ENCODE measurements around the gene KCTD2.
"Not testable (repeated sequence)": the region's sequence is repeated elsewhere in the genome, so short reads cannot be mapped to it uniquely, and the experiment has no call there.

The KCTD2 gene

DNA sequence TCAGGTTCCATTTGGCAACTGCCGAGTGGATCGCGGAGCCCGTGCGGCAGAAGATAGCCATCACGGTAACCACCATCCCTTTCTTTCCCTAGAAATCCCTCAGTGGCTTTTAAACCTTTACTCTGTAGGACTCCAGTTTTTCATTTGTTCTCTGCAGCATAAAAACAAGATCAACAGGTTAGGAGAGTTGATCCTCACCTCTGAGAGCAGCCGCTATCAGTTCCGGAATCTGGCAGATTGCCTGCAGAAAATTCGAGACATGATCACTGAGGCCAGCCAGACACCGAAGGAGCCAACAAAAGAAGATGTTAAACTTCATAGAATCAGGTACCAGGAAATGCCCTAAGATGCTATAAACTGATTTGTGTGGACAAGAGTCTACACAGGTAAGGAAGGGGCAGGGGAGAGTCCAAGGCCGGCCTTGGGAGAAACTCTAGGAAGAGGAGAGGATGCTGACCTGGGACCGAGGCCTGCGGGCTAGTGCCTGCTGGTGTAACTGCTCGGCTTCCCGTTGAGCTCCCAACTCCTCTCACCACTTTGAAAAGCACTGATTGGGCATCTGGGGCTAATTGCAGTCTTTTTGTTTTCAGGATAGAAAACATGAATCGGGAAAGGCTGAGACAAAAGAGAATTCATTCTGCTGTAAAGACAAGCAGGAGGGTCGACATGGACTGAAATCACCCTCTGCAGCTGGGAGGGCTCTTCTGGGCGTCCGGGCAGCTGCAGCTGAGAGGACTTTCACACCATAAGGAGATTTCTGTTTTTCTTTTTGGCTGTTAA lies 26.5 kb upstream of the KCTD2 start:
- no peak for DNase-seq

DNA sequence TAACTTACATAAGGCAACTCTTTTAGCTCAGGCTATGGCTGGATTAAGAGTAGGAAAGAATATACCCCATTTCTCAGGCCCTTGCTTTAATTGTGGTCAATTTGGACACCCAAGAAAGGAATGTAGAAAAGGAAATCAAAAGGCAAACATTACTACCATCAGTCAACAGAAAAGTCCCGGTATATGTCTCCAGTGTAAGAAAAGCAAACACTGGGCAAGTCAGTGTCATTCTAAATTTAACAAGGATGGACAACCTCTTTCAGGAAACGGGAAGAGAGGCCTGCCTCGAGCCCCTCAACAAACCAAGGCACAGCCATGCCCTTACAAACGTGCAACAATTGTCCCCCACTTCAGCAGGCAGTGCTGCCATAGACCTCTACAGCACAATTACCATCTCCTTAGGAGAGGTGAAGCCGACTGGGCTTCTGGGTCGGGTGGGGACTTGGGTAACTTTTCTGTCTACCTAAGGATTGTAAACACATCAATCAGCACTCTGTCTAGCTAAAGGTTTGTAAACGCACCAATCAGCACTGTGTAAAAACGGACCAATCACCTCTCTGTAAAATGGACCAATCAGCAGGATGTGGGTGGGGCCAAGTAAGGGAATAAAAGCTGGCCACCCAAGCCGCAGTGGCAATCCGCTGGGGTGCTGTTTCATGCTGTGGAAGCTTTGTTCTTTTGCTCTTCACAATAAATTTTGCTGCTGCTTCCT lies 22.2 kb upstream of the KCTD2 start:
- DNase-seq: no peak

DNA sequence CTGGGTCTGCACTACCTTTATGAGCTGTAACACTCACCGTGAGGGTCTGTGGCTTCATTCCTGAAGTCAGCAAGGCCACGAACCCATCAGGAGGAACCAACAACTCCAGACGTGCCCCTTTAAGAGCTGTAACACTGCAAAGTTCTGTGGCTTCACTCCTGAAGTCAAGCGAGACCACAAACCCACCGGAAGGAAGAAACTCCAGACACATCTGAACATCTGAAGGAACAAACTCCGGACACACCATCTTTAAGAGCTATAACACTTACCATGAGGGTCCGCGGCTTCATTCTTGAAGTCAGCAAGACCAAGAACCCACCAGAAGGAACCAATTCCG lies 21.7 kb upstream of the KCTD2 start:
- not testable (repeated sequence) for DNase-seq

DNA sequence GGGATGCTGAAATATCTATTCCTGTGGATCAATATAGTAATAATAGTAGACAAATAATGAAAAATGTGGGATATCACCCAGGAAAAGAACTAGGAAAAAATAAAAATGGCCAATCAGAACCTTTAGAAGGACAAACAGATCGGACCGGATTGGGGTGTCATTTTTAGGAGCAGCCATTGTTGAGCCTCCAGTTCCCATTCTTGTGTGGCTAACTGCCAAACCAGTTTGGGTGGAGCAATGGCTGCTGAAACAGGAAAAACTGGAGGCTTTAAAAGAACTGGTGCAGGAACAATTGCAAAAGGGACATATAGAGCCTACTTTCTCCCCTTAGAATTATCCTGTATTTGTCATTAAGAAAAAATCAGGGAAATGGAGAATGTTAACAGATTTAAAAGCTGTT lies 20.4 kb upstream of the KCTD2 start:
- not testable (repeated sequence) for DNase-seq

DNA sequence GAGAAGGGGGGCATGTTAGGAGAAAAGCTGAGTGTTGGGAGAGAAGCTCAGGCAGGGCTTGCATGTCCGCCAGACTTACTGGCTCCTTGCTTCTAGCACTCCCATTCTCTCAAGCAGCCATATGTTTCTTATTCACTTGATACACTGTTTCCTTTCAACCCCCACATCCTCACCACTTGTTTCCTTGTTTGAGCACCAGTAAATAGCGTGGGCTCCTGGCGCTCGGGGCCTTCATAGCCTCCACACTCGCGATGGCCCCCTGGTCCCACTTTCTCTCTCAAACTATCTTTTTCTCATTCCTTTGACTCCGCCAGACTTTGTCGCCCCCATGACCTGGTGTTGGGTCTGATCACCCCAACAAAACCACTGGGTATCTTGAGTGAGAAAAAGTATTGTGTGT lies 16.9 kb upstream of the KCTD2 start:
- DNase-seq: no peak

DNA sequence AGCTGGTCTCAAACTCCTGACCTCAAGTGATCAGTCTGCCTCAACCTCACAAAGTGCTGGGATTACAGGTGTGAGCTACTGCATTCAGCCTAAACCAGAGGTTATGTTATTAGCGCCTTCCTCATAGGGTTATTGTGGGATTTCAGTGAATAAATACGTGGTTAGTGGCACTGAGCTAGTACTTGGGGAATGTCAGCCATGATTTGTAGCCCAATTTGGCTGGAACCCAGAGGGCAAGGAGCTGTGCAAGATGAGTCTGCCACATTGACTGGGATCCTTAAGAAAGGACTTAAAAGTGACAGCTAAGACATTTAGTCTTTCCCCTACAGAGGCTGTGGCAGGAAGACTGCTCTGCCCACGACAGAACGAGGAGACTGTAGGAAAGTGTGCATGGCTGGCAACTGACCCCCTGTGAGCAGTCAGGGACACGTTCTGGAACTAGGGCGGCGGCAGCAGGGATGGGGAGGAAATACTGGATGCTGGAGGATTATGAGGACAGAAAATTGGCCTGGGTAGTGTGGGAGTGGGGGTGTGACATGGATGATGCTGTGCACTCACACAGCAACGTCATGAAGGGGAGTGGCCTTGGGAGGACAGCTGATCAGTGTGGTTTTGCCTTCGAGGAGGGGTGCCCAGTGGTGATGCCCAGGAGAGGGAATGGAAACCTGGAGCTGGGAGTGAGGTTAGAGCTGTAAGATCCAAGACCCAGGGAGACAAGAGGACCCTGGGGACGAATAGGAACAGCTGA lies 14.9 kb upstream of the KCTD2 start:
- no peak for DNase-seq

DNA sequence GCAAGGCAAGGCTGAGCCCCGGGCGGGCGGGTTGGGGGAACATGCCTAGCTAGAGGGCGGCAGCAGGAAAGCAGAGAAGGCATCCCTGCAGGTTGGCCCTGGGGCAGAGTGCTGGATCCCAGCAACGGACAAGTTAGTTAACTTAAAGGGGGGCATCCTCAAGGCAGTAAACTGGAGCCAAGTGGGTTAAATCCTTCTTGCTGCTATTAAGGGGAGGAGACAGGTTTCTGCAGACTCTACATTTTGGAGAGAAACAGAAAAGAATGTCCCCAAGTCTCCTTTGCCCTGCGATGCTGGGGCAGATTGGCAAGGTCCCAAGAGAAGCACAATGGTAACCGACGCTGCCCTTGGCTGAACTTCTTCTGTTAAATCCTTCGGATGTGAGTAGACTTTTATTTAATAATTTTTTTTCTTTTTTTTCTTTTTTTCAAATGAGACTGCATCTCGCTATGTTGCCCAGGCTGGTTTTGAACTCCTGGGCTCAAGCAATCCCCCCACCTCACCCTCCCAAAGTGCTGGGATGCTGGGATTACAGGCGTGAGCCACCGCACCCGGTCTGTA lies 14.2 kb upstream of the KCTD2 start:
- no peak for DNase-seq

DNA sequence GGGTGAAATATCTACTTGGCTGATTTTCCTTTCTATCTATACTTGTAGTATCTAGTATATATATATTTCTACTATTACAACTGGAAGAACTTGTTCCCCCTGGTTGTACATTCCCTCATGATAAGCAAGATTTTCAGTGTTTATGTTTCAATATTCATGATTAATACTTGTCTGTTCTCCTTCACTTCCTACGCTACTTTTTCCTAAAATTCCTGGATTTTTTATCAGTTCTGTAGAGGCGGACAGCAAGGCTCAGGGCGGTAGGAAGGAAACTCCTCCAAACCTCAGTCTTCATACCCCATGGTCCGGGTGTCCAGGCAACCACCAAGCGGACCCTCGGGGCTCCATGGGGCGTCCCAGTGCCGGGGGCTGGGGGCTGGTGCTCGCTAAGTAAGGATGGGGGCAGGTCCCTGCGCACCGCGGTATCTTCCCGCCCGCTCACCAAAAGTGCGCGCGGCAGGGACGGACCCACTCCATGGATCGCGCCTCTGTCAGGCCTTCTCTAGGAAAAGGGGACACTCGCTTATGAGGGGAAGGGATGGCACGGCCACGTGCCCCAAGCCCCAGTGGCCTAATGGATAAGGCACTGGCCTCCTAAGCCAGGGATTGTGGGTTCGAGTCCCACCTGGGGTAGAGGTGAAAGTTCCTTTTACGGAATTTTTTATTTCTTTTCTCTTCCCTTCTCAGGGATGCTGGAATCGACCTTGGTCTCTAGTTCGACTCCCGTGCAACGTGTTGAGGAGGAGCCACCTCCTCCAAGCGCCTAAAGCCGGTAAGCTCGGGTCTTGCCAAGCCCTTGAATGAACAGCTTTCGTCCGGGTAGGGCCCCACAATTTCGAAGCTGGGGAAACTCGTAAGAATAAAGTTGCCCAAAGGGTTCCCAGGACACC lies 13.4 kb upstream of the KCTD2 start:
- DNase-seq: peak; percentile 51

DNA sequence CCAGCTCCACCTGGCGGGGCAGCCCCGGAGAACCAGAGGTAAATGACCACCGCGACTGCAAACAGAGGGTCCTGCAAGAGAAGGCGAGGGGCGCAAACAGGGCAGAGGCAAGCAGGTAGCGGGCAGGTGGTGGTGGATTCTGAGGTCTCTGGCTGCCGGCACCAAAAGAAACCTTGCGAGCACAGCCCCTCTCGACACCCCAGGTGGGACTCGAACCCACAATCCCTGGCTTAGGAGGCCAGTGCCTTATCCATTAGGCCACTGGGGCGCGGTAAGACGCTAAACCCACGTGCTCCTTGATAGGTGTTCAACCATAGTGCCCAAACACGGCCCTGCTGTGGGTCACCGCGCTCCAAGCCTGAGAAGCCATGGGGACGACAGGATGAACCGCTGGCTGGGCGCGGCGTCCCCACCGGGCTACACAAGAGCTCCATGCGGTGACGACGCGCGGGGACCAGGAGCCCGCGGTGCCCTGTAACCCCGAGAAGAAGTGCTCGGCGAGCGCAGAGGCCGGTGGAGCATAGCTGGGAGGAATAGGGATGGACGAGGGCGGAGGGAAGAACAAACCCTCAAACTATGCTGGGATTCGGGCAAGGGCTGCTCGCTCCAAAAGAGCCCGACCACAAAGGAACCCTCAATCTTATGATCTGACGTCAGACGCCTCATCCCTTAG lies 12.7 kb upstream of the KCTD2 start:
- DNase-seq: no peak

DNA sequence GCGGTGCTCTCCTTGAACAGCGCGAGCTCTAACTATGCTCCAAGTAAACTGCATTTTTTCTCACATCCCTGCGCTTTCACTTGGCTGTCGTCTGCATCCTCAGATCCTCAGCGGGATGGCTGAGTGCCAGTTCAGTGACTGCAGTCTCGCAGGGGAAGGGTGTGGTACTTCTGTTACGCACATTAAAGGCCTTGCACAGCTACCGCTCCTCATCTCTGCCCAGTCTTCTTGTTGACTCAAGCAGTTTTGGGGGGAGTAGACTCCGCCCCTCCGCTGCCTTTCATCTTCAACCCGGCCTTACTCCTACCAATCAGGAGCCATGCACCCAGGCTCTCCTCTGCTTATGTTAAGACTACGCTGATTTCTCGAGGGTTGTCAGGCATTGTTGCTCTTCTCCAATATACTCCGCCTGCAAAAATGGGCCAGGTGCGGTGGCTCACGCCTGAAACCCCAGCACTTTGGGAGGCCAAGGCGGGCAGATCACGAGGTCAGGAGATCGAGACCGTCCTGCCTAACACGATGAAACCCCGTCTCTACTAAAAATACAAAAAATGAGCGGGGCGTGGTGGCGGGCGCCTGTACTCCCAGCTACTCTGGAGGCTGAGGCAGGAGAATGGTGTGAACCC lies 10.3 kb upstream of the KCTD2 start:
- no peak for DNase-seq

DNA sequence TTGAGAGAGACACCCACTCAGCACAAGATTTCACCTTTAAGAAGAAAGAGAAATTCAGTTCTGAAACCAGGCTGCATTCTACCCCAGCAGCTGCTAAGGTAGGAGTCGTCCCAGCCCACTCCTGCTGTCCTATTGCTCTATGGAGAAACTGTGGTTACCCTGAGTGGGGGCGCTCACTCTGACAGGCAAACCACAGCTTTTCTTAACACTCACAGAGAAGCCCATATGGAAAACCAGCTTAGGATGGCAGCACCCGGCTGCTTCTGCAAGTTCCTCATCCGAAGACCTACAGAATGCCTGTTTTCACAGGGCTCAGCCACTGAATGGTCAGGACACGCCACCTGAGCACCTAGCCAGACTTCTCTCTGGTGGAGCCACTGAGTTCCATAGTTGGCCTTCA lies 7.8 kb upstream of the KCTD2 start:
- DNase-seq: no peak

DNA sequence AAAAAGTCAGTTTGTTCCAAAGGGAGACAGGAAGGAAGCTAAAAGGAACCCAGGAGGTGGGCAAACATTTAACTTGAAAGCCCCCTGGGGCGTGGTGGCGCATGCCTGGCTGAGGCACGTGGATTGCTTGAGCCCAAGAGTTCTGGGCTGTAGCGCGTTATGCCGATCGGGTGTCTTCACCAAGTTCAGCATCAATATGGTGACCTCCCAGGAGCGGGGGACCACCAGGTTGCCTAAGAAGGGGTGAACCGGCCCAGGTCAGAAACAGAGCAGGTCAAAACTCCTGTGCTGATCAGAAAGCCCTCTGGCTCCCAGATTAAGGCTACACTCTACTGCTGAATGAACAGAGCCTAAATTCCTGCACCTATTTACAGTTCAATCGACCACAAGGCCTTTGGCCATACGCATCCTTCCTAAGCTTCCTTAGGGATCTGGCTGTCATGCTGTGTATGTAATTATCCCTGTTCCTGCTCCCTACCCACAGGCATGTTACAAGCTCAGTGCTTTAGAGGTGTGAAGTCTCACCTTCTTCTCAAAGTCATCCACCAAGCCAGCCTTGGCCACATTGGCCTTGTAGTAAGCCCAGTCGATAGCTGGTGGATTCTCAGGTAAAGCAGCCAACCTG lies 5.3 kb upstream of the KCTD2 start:
- DNase-seq: no peak

DNA sequence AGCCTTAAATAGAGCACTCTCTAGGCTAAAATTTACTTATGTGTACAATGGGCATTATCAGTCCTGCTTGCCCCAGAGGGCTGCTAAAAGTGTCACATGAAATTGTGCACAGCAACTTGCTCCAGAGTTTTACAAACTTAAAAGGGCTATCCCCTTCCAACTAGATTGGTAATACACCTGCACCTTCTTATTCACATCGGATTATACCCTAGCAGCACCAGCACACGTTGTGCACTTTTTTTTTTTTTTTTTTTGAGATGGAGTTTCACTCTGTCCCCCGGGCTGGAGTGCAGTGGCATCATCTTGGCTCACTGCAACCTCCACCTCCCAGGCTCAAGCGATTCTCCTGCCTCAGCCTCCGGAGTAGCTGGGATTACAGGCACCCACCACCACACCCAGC lies 3.2 kb upstream of the KCTD2 start:
- DNase-seq: not testable (repeated sequence)

DNA sequence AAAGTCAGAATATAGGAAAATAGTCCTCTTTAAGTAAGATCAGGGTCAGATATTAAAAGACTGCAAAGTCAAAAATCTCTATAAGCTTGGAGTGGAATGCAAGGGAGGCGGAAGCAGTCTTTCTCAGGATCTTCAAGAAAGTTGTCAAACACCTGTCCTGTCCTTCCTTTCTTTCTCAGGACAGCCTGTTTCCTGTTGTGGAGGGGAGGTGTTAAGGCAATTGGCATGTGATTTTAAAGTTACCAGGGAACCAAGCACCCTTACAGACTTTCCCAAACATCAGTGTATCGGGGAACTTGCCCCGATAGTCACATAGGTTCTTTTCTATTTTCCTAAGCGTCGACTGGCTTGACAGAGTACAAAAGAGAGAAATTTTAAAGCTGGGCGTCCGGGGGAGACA lies 2.3 kb upstream of the KCTD2 start:
- no peak for DNase-seq

DNA sequence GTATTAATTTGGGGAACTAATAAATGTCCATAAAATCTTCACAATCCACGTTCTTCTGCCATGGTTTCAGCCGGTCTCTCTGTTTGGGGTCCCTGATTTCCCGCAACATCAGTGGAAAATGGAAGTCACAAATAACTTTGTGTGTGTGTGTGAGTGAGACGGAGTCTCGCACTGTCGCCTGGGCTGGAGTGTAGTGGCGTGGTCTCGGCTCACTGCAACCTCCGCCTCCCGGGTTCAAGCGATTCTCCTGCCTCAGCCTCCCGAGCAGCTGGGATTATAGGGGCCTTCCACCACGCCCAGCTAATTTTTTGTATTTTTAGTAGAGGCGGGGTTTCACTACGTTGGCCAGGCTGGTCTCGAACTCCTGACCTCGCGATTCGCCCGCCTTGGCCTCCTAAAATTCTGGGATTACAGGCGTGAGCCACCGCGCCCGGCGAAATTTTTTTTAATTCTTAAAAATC lies 1.0 kb upstream of the KCTD2 start:
- DNase-seq: not testable (repeated sequence)

DNA sequence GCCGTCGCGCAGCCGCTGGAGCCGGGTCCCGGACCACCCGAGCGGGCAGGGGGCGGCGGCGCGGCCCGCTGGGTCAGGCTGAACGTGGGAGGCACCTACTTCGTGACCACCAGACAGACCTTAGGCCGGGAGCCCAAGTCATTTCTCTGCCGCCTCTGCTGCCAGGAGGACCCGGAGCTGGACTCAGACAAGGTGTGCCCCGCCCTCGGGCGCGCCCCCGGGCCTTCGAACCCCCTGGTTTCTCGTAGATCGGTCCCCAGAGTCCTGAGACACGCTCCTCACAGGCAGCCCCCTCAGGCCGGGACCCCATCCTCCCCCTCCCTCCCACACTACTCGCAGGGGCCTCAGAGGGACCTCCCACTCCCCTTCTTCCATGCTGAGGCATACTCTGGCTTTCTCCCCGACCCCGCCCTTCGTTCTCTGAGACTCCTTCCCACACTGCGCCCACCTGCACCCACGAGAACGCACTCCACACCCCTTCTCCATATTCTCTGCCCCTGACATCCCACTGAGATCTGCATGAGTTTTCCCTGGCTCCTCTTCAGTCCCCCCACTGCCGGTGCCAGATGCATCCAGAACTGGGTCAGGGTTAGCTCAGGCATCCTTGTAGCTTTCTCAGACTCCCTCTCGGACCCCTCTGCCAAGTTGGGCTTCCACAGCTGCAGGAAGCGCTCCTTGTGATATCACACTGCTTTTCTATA lies 523 bp downstream of the KCTD2 start:
- DNase-seq: no peak

DNA sequence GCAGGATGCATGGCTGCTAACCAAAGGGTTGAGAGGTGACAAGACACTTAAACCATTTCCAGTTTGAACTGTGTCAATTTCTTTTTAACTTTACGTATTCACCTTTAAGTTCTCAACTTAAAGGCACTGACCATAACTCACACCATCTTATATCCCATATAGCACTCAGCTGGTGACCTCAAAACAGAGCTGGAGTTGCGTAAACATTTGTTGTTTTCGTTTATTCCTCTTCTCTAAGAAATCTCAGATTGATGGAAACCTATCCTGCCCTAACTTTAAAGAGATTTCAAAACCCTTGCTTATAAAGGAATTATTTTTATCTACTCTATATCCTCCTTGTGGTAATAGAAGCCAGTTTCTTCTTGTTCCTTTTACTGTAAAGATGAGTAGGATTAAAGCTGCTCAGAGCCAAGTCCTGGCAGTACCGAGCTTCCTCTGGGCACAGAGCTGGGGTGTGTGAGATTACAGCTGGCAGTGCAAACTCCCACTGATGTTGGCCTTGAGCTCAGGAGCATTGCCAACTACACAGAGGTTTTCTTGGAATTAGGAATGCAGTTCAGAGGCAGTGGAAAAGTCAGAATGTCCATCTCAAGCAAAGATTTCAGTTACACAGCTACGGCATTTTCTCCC lies 1.3 kb downstream of the KCTD2 start:
- DNase-seq: no peak

DNA sequence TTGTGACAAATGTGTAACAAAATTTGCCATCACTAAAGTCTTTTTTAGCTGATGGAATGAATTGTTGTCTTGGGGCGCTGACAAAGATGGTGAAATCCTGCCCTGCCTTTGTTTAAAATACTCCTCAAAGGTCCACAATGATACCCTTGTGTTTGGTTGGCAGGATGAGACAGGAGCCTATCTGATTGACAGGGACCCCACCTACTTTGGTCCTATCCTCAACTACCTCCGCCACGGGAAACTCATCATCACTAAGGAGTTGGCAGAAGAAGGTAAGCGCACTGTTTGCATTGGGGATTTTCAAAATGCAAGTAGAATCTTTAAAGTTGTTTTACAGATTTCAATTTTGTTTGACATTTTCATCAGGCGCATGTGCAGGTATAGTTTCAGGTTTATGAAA lies 2.0 kb downstream of the KCTD2 start:
- DNase-seq: no peak

DNA sequence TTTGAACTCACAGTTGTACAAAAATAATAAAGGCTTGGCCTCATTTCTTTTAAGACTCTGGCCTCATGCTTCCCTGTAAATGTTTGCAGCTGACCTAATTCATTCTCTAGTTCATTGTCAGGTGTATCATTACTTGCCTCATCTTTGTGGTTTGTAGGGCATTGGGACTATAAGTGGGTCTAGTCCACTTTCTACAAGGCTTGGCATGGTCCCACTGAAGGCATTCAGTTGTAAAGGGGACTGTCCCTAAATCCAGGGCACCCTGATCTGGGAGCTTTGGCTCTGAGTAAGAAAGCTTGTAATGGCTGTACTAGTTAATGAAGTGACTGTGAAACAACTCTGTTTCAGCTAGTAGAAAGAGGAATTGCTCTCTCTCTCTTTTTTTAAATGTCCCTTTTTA lies 2.7 kb downstream of the KCTD2 start:
- DNase-seq: no peak

DNA sequence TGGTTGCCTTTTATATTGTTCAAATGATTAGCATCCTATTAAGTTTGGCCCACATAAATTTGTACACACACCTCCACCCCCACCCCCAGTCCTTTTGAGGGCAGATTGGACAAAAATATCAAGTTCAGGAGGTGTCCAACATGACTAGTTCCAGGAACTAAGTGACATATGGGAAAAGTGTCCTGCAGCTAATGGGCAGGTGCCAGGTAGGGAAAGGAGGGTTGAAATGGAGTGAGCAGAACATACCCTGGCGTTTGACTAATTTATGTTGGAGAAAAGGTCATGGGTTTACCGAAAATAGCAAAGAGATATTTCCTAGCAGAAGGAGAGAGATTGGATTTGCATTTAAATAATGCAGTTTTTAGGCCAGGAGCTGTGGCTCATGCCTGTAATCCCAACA lies 4.9 kb downstream of the KCTD2 start:
- DNase-seq: no peak
